SU-DHL-6 (cell line): ENCODE measurements around the gene PRDM16.

Source experiments
- H2AFZ ChIP-seq: fragments of 200-600 bp; sonication (generic); 2 replicates; pipeline ENCODE4 v1.6.1; 2014; ENCODE audit warnings: low read depth, mild to moderate bottlenecking, moderate library complexity, mixed read lengths, antibody characterized with exemption, low read length; ENCODE audit not compliant: severe bottlenecking
- H3F3A ChIP-seq: fragments of 200-600 bp; shearing (Covaris generic); 2 replicates; pipeline ENCODE4 v1.6.0; 2016; ENCODE audit warnings: antibody characterized with exemption, mild to moderate bottlenecking; ENCODE audit not compliant: insufficient read depth
- H3K27ac ChIP-seq: fragments of 200-600 bp; sonication (generic); 2 replicates; pipeline ENCODE4 v1.5.1; 2016; ENCODE audit warnings: low read depth, mild to moderate bottlenecking, low read length, moderate library complexity, mixed read lengths
- H3K27me3 ChIP-seq: fragments of 200-600 bp; sonication (generic), shearing (Covaris generic); 2 replicates; pipeline ENCODE4 v1.6.0; 2014; ENCODE audit warnings: mild to moderate bottlenecking, low read length
- H3K36me3 ChIP-seq: fragments of 200-600 bp; sonication (generic); 2 replicates; pipeline ENCODE4 v1.6.1; 2014; ENCODE audit warnings: mild to moderate bottlenecking, low read length, mixed read lengths
- H3K4me2 ChIP-seq: fragments of 300-600, 200-600 bp; shearing (Covaris generic), sonication (generic); 2 replicates; pipeline ENCODE4 v1.6.0; 2014; ENCODE audit warnings: low read length, low read depth, mild to moderate bottlenecking; ENCODE audit not compliant: poor library complexity, severe bottlenecking
- H3K4me3 ChIP-seq: fragments of 200-600 bp; sonication (generic); 2 replicates; pipeline ENCODE4 v1.5.1; 2014; ENCODE audit warnings: antibody characterized with exemption, low read length, mild to moderate bottlenecking, mixed read lengths; ENCODE audit not compliant: insufficient read depth, poor library complexity, severe bottlenecking
- H3K79me2 ChIP-seq: fragments of 200-600 bp; sonication (generic); 2 replicates; pipeline ENCODE4 v1.6.1; 2014; ENCODE audit warnings: mild to moderate bottlenecking, low read length, moderate library complexity; ENCODE audit not compliant: insufficient read depth
- H3K9ac ChIP-seq: fragments of 200-600 bp; sonication (generic); 2 replicates; pipeline ENCODE4 v1.7.0; 2014; ENCODE audit warnings: mild to moderate bottlenecking, low read length
- H3K9me2 ChIP-seq: fragments of 200-600 bp; sonication (generic); replicated peaks from 2 replicates; pipeline ENCODE4 v1.6.1; 2014; ENCODE audit warnings: low read length; ENCODE audit not compliant: insufficient read depth
- H3K9me3 ChIP-seq: fragments of 200-600 bp; sonication (generic); 2 replicates; pipeline ENCODE4 v1.6.1; 2014; ENCODE audit warnings: low read length, mixed read lengths; ENCODE audit not compliant: insufficient read depth
- H4K20me1 ChIP-seq: fragments of 200-600 bp; sonication (generic); 2 replicates; pipeline ENCODE4 v1.6.1; 2014; ENCODE audit warnings: low read depth, mild to moderate bottlenecking, antibody characterized with exemption, low read length, moderate library complexity, mixed read lengths
- EZH2phosphoT487 ChIP-seq: fragments of 200-600 bp; sonication (generic), shearing (Covaris generic); conservative IDR thresholded peaks from 2 replicates; pipeline ENCODE4 v1.6.1; 2018; ENCODE audit warnings: mild to moderate bottlenecking, antibody characterized with exemption, low read length, moderate library complexity, mixed read lengths
- TF ChIP-seq, protein P1 (sequence below): fragments of 200-600 bp; sonication (generic); IDR thresholded peaks from one replicate; pipeline ENCODE4 v1.5.1; 2017; ENCODE audit warnings: antibody characterized with exemption, mild to moderate bottlenecking, low read length, moderate library complexity; ENCODE audit not compliant: insufficient read depth, poor library complexity, severe bottlenecking

The PRDM16 gene

GRCh38 chr1:3287656-3288160, 218.7 kb downstream of the PRDM16 start:
- H3K9me3 ChIP-seq, result no peaks in the 10 kb centered on the region
- H2AFZ ChIP-seq, result no peak overlapping the region
- H3K36me3 ChIP-seq, result no peaks in the 10 kb centered on the region
- H3K27me3 ChIP-seq, result no peaks in the 10 kb centered on the region
- no peak overlapping the region for H3K4me3 ChIP-seq
- H3K79me2 ChIP-seq, result no peaks in the 10 kb centered on the region
- H3K27ac ChIP-seq, result no peak overlapping the region
- TF ChIP-seq, protein P1, sequence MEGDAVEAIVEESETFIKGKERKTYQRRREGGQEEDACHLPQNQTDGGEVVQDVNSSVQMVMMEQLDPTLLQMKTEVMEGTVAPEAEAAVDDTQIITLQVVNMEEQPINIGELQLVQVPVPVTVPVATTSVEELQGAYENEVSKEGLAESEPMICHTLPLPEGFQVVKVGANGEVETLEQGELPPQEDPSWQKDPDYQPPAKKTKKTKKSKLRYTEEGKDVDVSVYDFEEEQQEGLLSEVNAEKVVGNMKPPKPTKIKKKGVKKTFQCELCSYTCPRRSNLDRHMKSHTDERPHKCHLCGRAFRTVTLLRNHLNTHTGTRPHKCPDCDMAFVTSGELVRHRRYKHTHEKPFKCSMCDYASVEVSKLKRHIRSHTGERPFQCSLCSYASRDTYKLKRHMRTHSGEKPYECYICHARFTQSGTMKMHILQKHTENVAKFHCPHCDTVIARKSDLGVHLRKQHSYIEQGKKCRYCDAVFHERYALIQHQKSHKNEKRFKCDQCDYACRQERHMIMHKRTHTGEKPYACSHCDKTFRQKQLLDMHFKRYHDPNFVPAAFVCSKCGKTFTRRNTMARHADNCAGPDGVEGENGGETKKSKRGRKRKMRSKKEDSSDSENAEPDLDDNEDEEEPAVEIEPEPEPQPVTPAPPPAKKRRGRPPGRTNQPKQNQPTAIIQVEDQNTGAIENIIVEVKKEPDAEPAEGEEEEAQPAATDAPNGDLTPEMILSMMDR, result no peak
- no peak for TF ChIP-seq EZH2phosphoT487
- H3K9me2 ChIP-seq, result no peaks in the 10 kb centered on the region
- H3K4me2 ChIP-seq, result no peak overlapping the region
- H4K20me1 ChIP-seq, result no peaks in the 10 kb centered on the region
- H3F3A ChIP-seq, result no peaks in the 10 kb centered on the region
- no peak overlapping the region for H3K9ac ChIP-seq

DNA sequence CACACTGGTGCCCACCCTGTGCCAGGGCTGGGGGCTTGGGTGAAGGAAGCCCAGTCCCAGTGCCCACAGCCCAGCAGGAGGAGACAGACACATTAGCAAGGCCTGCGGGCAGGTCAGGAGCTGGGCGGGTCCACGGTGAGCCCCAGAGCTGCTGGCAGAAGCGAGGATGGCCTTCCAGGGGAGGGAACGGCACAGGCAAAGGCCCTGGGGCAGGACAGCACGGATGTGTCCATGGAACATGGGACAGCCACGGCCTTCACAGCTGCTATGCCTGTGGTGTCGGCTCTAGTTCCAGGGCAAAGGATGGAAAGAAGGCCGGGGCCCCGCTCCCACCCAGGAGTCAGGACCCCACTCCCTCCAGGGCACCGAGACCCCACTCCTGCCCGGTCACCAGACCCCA, 220.5 kb downstream of the PRDM16 start:
- TF ChIP-seq, protein P1, result no peak
- no peak for TF ChIP-seq EZH2phosphoT487
- H3K79me2 ChIP-seq, result no peaks in the 10 kb centered on the region
- H2AFZ ChIP-seq, result no peak overlapping the region
- no peak overlapping the region for H3K4me3 ChIP-seq
- H3K36me3 ChIP-seq, result no peaks in the 10 kb centered on the region
- H4K20me1 ChIP-seq, result no peaks in the 10 kb centered on the region
- no peak overlapping the region for H3K27ac ChIP-seq
- no peaks in the 10 kb centered on the region for H3F3A ChIP-seq
- no peaks in the 10 kb centered on the region for H3K9me2 ChIP-seq
- no peaks in the 10 kb centered on the region for H3K27me3 ChIP-seq
- no peak overlapping the region for H3K4me2 ChIP-seq
- H3K9ac ChIP-seq, result no peak overlapping the region
- H3K9me3 ChIP-seq, result no peaks in the 10 kb centered on the region

- H3K9me3 ChIP-seq, result no peaks in the 10 kb centered on the region
- no peaks in the 10 kb centered on the region for H3F3A ChIP-seq
- H3K4me2 ChIP-seq, result no peak overlapping the region
- no peaks in the 10 kb centered on the region for H3K9me2 ChIP-seq
- no peak overlapping the region for H2AFZ ChIP-seq
- H3K27ac ChIP-seq, result no peak overlapping the region
- no peak overlapping the region for H3K9ac ChIP-seq
- H3K36me3 ChIP-seq, result no peaks in the 10 kb centered on the region
- no peak overlapping the region for H3K4me3 ChIP-seq
- H3K79me2 ChIP-seq, result no peaks in the 10 kb centered on the region
- no peaks in the 10 kb centered on the region for H3K27me3 ChIP-seq
- no peaks in the 10 kb centered on the region for H4K20me1 ChIP-seq
- TF ChIP-seq, protein P1, result no peak
- TF ChIP-seq EZH2phosphoT487, result no peak
Observed at GRCh38 chr1:3290438-3290837, 221.4 kb downstream of the PRDM16 start.
